HG03135 (cell line): Measurements from ENCODE around the gene MNT.
"Not testable (repeated sequence)": the region's sequence is repeated elsewhere in the genome, so short reads cannot be mapped to it uniquely, and the experiment has no call there.

Experiments used
- ATAC-seq: cut with Tn5 transposase; IDR thresholded peaks from one replicate; pipeline ENCODE4 v1.9.1; 2021; ENCODE audit warnings: mild to moderate bottlenecking, moderate library complexity; ENCODE audit not compliant: unreplicated experiment

MNT gene

GRCh38 chr17:2400877-2401425 lies at the start of gene MNT:
Gene MNT (minus strand): TSS chr17:2401060. CDS start chr17:2400712, 348 bp downstream.
- ATAC-seq = peak; percentile 37

GRCh38 chr17:2450016-2450650 lies 49.3 kb upstream of the MNT start:
- no peak for ATAC-seq

- no peak for ATAC-seq
Measured at GRCh38 chr17:2449486-2449885, 48.6 kb upstream of the MNT start.

GRCh38 chr17:2447479-2447878 lies 46.6 kb upstream of the MNT start:
- not testable (repeated sequence) for ATAC-seq

GRCh38 chr17:2445638-2446037 lies 44.8 kb upstream of the MNT start:
- no peak for ATAC-seq

- no peak for ATAC-seq
Measured at GRCh38 chr17:2444382-2444781, 43.5 kb upstream of the MNT start.

- no peak for ATAC-seq
Measured at GRCh38 chr17:2442166-2442565, 41.3 kb upstream of the MNT start.

- no peak for ATAC-seq
Measured at GRCh38 chr17:2440930-2441329, 40.1 kb upstream of the MNT start.

- ATAC-seq = not testable (repeated sequence)
Measured at GRCh38 chr17:2439997-2440396, 39.1 kb upstream of the MNT start.

- no peak for ATAC-seq
Measured at GRCh38 chr17:2438823-2439222, 38.0 kb upstream of the MNT start.

GRCh38 chr17:2436316-2436905 lies 35.6 kb upstream of the MNT start:
- no peak for ATAC-seq

GRCh38 chr17:2435862-2436261 lies 35.0 kb upstream of the MNT start:
- ATAC-seq = no peak

GRCh38 chr17:2435181-2435741 lies 34.4 kb upstream of the MNT start:
- no peak for ATAC-seq

- no peak for ATAC-seq
Measured at GRCh38 chr17:2433696-2434095, 32.8 kb upstream of the MNT start.

GRCh38 chr17:2427910-2428309 lies 27.1 kb upstream of the MNT start:
- ATAC-seq = no peak

- ATAC-seq = no peak
Measured at GRCh38 chr17:2427215-2427614, 26.4 kb upstream of the MNT start.

GRCh38 chr17:2423271-2423670 lies 22.4 kb upstream of the MNT start:
- no peak for ATAC-seq

GRCh38 chr17:2421315-2422147 lies 20.7 kb upstream of the MNT start:
- no peak for ATAC-seq

GRCh38 chr17:2420176-2420575 lies 19.3 kb upstream of the MNT start:
- ATAC-seq = no peak

GRCh38 chr17:2419486-2419885 lies 18.6 kb upstream of the MNT start:
- no peak for ATAC-seq

GRCh38 chr17:2418572-2418971 lies 17.7 kb upstream of the MNT start:
- no peak for ATAC-seq
